GM18505 (cell line): Measurements from ENCODE around the gene BCAP29.
A peak's percentile ranks its signal among the peaks of the same experiment; 100 is the strongest.

Experiments
- ATAC-seq: cut with Tn5 transposase; IDR thresholded peaks from one replicate; pipeline ENCODE4 v1.9.1; 2021; ENCODE audit not compliant: unreplicated experiment
- POLR2A ChIP-seq: IDR thresholded peaks from 4 replicates; pipeline ENCODE4 v1.6.1; 2011; ENCODE audit warnings: borderline replicate concordance; ENCODE audit not compliant: insufficient read depth, insufficient read length; ENCODE audit errors: extremely low read depth

Gene BCAP29

DNA sequence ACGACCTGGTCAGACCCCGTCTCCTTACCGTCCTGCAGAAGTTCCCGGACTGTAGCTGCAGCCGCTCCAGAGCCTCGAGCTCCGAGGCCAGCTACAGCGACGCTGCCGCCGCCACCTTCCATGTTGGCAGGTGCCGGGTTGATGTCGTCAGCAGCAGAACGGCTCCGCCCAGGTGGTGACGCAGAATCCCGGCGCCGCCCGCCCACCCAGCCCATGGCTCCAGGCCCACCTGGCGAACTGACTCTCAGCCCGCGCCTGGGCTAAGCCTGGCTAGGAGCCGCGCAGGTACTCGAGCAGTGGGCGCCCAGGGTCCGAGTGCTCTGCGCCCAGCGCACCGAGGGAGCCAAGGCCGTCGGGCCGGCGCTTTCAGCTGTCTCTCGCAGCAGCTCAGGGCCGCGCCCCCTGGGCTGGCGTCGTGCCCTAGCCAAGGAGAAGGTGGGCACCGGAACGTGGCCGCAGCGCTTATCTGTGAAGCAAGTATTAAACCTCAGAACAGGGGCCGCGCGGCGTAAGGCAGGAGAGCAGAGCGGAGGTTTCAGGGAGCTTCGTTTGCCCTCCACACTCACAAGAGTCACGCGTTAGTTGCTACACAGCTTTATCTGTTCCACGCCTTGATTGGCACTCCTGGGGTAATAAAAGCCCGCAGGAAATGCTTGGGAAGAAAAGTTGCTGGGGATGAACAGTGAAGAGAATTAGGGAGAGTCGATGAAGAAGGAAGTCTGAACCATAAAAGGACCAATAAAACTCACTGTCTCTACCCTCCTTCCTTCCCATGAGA is 16.1 kb upstream of the BCAP29 start, which contains the start of the genes COG5 and DUS4L:
COG5 (minus strand) TSS at position 146 of the 778 bp plus-strand sequence; CDS start at position 122, 24 bp downstream.
DUS4L (plus strand) TSS at position 197 of the 778 bp plus-strand sequence. CDS start 3,100 bp downstream, outside the sequence.
- peak; percentile 95 for ATAC-seq
- TF ChIP-seq POLR2A, result peak; percentile 92

DNA sequence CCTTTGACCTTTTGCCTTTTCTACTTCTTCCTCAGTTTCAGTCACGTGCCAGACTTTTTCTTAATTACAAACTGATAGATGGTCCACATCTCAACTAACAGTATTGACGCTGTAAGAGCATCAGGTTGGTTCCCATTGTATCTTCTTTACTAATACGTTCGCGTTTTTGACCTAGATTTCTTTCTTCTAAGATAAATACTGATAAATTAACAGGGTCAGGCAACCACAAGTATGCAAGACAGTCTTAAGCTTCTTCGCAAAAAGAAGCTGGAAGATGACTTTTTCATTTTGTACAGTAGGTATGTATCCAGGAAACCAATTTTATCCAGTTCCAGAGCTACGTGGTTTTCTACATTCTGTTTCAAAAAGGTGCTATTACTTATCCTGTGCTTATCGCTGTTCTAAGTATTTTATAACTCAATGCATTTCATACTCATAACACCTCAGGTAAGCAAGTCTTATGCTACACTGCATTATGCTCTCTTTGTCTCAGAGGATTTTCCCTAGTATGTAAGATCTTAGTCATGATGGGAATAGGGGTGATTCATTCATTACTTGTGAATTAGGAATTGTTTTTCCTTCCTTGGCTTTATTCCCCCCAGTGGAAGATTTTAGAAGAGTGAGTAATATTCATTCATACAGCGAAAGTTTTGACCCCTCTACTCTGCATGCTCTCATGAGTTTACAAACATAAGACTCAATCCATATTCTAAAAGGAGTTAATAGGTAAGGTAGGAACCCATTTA is 15.3 kb upstream of the BCAP29 start:
- no peak for TF ChIP-seq POLR2A
- no peak for ATAC-seq

DNA sequence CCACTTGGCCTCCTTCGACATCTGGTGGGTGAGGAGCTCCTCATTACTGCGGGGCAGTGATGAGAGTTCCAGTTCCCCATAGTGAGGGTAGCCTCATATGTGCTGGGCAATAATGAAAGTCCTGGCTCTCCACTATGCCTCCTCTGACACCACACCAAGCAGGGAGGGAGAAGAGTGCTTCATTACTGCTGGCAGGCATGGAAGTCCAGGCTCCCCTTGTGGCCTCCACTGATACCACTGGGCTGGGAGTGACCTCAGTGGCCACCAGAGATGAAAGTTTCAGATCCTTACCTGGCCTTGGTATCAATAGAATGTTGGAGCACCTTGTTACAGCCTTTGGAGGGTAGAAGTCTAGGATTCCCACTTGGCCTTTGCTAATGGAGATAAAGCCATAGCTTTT is 9.7 kb upstream of the BCAP29 start:
- no peak for ATAC-seq
- TF ChIP-seq POLR2A, result no peak

DNA sequence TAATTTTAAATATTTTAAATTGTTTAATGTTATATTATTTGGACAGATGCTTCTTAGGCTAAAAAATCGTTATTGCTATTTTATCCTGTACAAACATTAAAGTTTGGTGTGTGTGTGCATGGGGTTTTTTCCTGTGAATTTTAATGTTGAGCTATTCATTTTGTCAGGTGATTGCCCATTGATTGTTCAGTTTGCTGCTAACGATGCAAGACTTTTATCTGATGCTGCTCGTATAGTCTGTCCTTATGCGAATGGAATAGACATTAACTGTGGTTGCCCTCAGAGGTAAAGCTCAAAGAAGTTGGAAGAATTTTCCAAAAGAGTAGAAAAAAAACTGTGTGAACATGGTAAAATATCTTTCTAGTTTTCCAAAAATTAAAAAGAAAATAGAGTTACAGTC is 6.5 kb upstream of the BCAP29 start:
- no peak for TF ChIP-seq POLR2A
- ATAC-seq, result no peak

DNA sequence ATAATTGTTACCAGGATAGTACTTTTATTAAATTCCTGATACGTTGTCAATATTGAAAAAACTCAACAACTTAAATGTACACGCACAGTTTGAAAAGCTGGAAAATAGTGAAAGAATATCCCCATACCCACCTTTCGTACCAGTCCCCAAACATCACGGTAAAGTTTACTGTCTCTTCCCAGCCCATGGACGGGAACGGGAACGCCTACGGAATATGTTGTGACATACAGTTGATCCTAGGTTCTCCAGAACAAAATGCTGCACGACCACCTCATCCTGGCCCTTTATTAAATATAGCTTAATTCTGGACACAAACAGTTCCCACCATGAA is 527 bp upstream of the BCAP29 start:
- no peak for ATAC-seq

DNA sequence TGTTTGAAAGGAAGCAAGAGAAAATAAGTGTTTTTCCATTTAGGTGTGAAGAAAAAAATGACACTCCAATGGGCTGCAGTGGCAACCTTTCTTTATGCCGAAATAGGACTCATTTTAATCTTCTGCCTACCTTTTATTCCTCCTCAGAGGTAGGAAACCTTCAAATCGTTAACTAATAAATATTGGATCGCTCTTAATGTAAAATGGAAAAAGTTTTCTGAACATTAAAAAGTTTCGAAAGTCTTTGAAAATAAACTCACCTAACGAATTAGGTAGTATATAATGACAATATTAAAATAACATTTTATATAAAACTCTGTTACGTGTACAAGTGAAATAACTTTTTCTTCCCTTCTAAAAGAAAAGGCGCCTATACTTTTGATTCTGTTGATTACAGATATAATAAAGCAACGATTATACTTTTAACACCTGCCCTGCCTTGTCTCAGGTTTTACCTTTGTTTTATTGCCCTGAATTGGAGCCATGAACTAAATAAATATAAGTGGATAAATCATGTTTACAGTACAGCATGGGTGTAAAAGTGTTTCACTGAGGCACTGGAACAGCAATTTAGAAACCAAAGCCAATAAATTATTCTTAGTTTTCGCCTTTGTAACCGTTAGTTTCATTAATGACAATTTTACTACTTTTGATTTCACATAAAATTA is 804 bp downstream of the BCAP29 start:
- ATAC-seq, result no peak
- TF ChIP-seq POLR2A, result no peak

More for the DNA sequence above, 527 bp upstream of the BCAP29 start:
- no peak for TF ChIP-seq POLR2A

DNA sequence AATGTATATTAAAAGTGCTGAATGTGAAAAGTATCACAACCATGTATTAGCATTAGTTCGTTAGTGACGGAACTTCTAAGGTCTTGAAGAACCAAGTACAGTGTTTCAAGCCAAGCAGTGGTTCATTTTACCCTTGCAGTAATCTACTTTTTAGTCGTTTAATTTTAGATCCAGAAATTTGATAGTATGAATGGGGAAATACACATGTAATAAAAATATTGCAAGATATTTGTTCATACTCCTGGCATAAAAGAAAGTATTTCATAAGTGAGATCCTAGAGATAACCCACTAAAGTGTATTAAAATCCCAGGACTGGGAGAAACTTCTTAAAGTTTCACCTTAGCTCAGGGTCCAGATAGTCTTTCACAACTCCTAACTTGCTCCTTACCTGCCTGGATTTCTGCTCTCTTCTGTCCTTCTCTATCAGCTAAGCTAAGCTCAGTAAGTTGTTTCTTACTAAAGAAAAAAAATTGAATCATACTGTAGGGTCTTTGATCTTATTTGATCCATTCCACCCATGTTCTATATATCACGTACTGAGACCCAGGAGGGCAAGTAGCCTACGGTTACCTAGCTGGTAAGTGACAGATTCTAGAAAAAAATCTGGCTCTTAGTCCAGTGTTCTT is 1.5 kb downstream of the BCAP29 start:
- no peak for TF ChIP-seq POLR2A
- no peak for ATAC-seq

DNA sequence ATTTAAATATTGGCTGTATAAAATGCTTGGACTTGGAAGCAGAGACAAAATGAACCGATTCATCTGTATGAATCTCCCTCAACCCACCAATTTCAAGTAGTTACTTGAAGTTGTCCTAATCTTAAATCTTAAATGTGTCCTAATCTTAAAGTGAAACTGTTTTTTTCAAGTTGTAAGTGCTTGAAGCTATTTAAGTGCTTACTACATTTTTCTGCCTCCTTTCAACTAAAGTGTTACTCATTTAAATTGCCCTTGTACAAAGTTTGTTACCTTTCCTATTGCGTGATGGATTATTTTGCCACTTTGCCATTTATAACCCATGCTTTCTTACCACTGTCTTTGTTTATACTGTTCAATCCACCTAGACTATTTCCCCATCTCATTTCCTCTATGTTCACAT is 2.8 kb downstream of the BCAP29 start:
- TF ChIP-seq POLR2A, result no peak
- no peak for ATAC-seq

DNA sequence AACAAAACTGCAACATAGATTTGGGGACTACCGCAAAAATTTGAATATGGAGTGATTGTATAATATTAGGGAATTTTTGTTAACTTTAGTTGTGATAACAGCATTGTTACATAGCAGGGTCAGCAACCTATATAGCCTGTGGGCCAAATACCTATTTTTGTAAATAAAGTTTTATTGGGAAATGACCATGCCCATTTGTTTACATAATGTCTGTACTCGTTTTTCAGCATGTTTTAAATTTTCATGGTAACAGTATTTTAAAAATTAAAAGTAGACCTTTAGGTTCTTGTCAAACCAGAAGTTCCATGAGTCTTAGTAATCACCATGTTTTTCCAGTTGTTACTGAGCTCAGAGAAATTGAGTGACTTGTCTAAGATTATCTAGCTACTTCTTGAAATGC is 4.7 kb downstream of the BCAP29 start:
- ATAC-seq, result no peak
- no peak for TF ChIP-seq POLR2A

DNA sequence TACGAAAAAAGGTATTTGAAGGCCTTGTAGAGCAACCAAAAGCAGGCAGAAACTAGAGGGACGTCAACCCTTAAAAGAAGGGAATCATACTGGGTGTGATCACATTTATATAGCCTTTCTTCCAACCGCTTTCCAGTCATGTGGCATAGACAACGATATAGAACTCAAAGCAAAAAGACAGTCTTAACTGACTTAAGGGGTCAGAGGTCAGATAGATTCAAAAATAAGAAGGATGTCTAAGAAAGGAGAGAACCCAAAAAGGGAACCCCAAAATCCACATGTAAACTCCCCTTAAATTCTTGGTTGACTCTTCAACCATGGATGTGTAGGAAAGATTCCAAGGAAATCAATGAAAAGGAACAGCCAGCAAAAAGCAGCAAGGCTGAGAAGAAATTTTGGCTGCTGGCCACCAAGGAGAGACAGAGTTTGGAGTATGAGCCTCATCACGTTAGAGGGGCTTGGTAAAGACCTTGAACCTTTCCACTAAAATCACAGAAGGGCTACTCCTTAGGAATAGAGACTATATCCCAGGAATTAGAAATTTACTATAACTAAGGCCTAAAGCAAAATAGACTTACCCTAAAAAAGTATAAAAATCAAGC is 8.6 kb downstream of the BCAP29 start:
- no peak for TF ChIP-seq POLR2A
- ATAC-seq, result no peak

DNA sequence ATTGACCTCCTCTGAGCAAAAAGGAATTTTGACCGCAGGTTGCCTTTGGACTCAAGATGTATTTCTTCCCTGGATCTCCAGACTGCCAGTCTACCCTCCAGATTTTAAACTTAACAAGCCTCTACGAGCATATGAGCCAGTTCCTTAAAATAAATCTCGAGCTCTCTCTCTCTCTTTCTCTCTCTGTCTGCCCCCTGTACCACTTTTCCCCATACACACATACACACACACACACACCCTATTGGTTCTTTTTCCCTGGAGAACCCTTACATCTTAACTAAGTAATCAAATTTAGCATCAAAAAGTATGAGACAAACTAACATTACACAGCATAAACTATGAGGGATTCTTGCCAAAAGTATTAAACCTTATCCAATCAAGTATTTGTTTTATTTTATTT is 11.4 kb downstream of the BCAP29 start:
- no peak for TF ChIP-seq POLR2A
- ATAC-seq, result no peak

DNA sequence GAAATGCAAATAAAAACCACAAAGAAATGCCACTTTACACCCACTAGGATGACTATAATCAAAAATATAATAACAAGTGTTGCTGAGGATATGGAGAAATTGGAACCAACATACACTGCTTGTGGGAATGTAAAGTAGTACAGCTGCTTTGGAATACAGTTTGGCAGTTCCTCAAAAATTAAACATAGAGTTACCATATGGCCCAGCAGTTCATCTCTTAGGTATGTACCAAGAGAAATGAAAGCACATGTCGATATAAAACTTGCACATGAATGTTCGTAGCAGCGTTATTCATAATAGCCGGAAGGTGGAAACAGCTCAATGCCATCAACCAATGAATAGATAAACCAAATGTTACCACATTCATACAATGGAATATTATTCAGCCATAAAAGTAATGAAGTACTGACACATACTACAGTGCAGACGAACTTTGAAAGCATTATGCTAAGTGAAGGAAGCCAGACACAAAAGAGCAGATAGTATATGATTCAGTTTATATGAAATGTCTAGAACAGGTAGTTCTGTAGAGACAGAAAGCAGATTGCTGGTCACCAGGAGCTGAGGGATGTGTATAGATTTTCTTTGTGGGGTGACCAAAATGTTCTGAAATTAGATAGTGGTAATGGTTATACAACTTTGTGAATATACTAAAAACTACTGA is 12.4 kb downstream of the BCAP29 start:
- no peak for TF ChIP-seq POLR2A
- ATAC-seq, result no peak

DNA sequence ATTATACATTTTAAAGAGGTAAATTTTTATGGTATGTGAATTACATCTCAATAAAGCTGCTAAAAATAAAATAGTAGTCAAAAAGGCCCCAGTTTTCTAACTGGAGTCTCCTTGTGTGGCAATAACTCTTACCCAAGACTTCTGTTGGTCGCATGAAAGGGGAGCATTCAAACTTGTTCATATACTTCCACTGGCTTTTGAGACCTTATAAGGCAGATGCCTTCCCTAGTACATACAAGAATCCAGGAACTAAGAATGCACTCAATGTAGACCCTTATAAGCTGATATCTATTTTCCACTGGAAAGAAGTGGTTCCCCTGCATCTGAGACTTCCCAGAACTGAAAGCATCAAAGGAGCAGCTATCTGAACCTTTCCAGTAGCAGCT is 13.0 kb downstream of the BCAP29 start:
- no peak for TF ChIP-seq POLR2A
- no peak for ATAC-seq
